Retinal pigment epithelial cell (primary cell): ENCODE measurements around the gene OR10S1.
"Not testable (repeated sequence)": the region's sequence is repeated elsewhere in the genome, so short reads cannot be mapped to it uniquely, and the experiment has no call there.

Experiments
- DNase-seq: peaks from one replicate; pipeline ENCODE4 v3.0.0-alpha.2; 2010; ENCODE audit warnings: low read depth
- H3K4me3 ChIP-seq: 2 replicates; pipeline ENCODE4 v1.5.1; 2011; ENCODE audit warnings: mild to moderate bottlenecking, low read length, control low read depth, moderate library complexity
- CTCF ChIP-seq: conservative IDR thresholded peaks from 2 replicates; pipeline ENCODE4 v1.5.1; 2011; ENCODE audit warnings: low read depth, low read length, control low read depth, inconsistent platforms

OR10S1 gene

GRCh38 chr11:123977731-123978347 is at the start of gene OR10S1:
TSS of gene OR10S1 (minus strand) at chr11:123977781. CDS start at chr11:123977664, 117 bp downstream.
- no peak for TF ChIP-seq CTCF
- no peak for DNase-seq
- no peak within 1 kb of the TSS for H3K4me3 ChIP-seq

GRCh38 chr11:124026498-124026897 is 48.9 kb upstream of the OR10S1 start, which contains the start of gene OR10G8:
TSS of gene OR10G8 (plus strand) at chr11:124026798. CDS start at chr11:124029623, 2,825 bp downstream.
- no peak within 1 kb of the TSS for H3K4me3 ChIP-seq

GRCh38 chr11:124015837-124016236 is 38.3 kb upstream of the OR10S1 start:
- H3K4me3 ChIP-seq, DNase-seq: not testable (repeated sequence)

More at GRCh38 chr11:124026498-124026897, 48.9 kb upstream of the OR10S1 start, which contains the start of gene OR10G8:
- TF ChIP-seq CTCF = no peak
- DNase-seq = no peak

- H3K4me3 ChIP-seq = no peak within 1 kb of the TSS
- TF ChIP-seq CTCF = no peak
- no peak for DNase-seq
Observed at GRCh38 chr11:124012697-124013096, 35.1 kb upstream of the OR10S1 start, which contains the start of gene OR10G4. TSS of gene OR10G4 (plus strand) at chr11:124012997. CDS start at chr11:124015575, 2,578 bp downstream.

- no peak for DNase-seq
- H3K4me3 ChIP-seq = no peak within 1 kb of the TSS
- no peak for TF ChIP-seq CTCF
Observed at GRCh38 chr11:123995119-123995518, 17.5 kb upstream of the OR10S1 start, which contains the start of gene OR10G6. TSS of gene OR10G6 (minus strand) at chr11:123995161. CDS start at chr11:123995161, 0 bp downstream.

- no peak for DNase-seq
- no peak overlapping the region for H3K4me3 ChIP-seq
- TF ChIP-seq CTCF = no peak
Observed at GRCh38 chr11:123979311-123979710, 1.7 kb upstream of the OR10S1 start.

- no peak overlapping the region for H3K4me3 ChIP-seq
- TF ChIP-seq CTCF = no peak
- no peak for DNase-seq
Observed at GRCh38 chr11:123976770-123977560, 616 bp downstream of the OR10S1 start.
